Gastrocnemius medialis (tissue), 4 donors: ENCODE results near the gene ARSH.

ENCODE experiments used
- CTCF ChIP-seq, 5 experiments: fragments of 450-650 bp in 3 of 5; fragments of 200-600 bp in 2 of 5; sonication (generic) in 2 of 5; IDR thresholded peaks in 4 of 5; conservative IDR thresholded peaks in 1 of 5; 1 replicate in 4 of 5; 2 replicates in 1 of 5; pipeline ENCODE4 v1.5.1; 2016 to 2019; ENCODE audit warnings: antibody characterized with exemption in 5 of 5, mild to moderate bottlenecking in 3 of 5, moderate library complexity in 3 of 5
- POLR2A ChIP-seq, 2 donors: fragments of 450-650 bp; IDR thresholded peaks; one replicate each; pipeline ENCODE4 v1.6.1; 2017; ENCODE audit warnings: antibody characterized with exemption in 2 of 2, mild to moderate bottlenecking in 2 of 2, moderate library complexity in 2 of 2

- no peak for TF ChIP-seq CTCF (IDR thresholded peaks at IDR 0.05 in 4 of 5, conservative IDR thresholded peaks at IDR 0.05 in 1 of 5)
- TF ChIP-seq POLR2A (IDR thresholded peaks at IDR 0.05) = no peak
Observed at GRCh38 chrX:2984342-2984741, 22.0 kb upstream of the ARSH start.
